HEK293T (cell line): ENCODE measurements around the gene CCDC148.

ENCODE experiments used
- BHLHE40 ChIP-seq: fragments of 450-650 bp; IDR thresholded peaks from 2 replicates; pipeline ENCODE4 v1.6.1; 2016; ENCODE audit warnings: mild to moderate bottlenecking, moderate library complexity, borderline replicate concordance
- ELF4 ChIP-seq: fragments of 450-650 bp; IDR thresholded peaks from 2 replicates; pipeline ENCODE4 v1.6.1; 2017; ENCODE audit warnings: antibody characterized with exemption
- FOXM1 ChIP-seq: fragments of 450-650 bp; IDR thresholded peaks from 2 replicates; pipeline ENCODE4 v1.6.1; 2017; ENCODE audit warnings: mild to moderate bottlenecking, borderline replicate concordance
- HDGF ChIP-seq: fragments of 450-650 bp; IDR thresholded peaks from 2 replicates; pipeline ENCODE4 v1.6.1; 2017; ENCODE audit warnings: antibody characterized with exemption, borderline replicate concordance
- SP1 ChIP-seq: fragments of 450-650 bp; IDR thresholded peaks from 2 replicates; pipeline ENCODE4 v1.6.1; 2017
- ZNF384 ChIP-seq: fragments of 450-650 bp; IDR thresholded peaks from 2 replicates; pipeline ENCODE4 v1.6.1; 2016

DNA sequence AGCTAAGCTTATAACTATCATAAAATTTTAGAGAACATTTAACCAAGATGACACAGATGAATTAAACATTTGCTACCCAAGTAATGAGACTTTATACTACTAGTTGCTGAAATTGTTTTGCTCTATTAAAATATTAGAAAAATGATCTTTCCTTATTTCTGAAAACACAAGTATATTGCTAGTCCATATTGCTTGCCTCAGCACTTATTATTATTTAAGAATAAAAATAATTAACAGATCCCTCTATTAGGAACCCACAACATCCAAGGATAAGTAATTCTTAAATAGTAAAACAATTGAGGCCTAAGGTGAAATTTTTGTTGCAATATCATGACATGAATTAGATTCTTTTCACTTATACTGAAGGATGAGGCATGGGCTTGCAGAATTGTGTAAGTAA, 65.2 kb downstream of the CCDC148 start:
- TF ChIP-seq BHLHE40 (no peak), HDGF (no peak), FOXM1 (no peak), ZNF384 (no peak), SP1 (no peak), ELF4 (no peak)
